Epithelial cell of umbilical artery (primary cell): ENCODE measurements around the gene NGB. TPM values are rescaled to one million over a fixed set of nuclear protein-coding genes. Genes with fewer than 3 reads are reported as not detected.

ENCODE experiments used
- total RNA-seq: library from RNA; depleted of rRNA; stranded (reverse); fragments of >200 nt; gene quantifications from 2 replicates; pipeline ENCODE4 v1.2.3, GENCODE V29; 2014

The NGB gene, protein sequence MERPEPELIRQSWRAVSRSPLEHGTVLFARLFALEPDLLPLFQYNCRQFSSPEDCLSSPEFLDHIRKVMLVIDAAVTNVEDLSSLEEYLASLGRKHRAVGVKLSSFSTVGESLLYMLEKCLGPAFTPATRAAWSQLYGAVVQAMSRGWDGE
- not detected in 2 replicates for total RNA-seq

DNA sequence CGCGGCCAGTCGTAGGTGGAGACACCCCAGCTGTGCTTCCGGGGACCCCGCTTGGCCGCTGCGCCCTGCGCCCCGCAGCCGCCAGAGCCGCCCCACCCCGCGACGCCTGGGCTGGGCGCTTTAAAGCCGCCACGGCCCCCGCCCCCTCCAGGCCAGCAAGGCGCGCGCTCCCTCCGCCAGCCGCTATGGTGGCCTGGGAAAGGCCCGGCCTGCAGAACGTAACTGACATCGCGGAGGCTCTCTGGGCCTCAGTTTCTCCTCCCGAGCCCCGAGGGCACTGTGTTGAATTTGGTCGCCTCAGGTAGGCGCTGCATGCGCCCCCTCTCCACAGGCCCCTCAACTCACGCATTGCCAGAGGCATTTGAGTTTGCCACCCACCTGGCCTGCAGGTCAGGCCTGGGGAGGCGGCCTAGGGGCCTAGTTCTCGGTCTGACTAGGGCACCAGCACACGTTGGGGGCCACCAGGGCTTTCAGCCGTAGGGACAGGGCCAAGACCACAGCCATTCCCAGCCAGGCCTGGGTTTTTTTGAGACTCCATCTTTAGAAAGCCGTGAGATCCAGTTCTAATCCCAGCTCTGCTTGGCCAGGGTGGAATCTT is at the start of gene NGB:
TSS of gene NGB (minus strand) at position 94 of the 598 bp plus-strand sequence. CDS start 269 bp downstream, outside the sequence.

DNA sequence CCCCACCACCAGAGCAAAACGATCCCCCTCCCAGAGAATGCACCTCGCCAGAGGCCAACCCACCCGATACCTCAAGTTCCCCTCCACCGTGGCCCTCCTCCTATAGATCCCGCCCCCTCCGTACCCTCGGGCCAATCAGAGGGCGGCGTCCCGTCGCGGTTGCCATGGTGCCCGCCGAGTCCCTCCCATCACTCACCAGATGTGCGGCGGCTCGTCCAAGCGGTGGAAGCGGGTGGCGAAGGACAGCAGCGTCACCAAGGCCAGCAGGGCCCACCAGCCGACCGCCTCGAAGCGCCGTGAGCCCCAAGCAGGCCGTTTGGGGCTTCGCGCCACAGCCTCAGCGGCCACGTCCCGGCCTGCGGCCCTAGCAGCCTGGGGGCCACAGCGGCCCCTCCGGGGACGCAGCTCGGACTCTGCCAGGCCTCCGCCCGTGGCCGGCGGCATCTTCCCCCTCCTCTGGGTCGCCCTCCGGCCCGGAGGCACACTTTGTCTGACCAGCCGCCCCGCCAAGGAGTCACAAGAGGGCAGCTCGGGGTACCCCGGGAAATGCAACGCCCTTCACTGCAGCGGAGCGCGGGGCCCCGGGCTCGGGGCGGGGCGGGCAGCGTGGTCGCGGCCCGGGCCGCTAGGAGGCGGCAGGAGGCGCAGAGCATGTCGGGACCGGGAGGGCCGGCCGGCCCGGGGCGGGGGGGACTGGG is 49.4 kb upstream of the NGB start, which contains the start of gene POMT2:
TSS of gene POMT2 (minus strand) at position 646 of the 698 bp plus-strand sequence. CDS start at position 444, 202 bp downstream.

Other genes with a start within 250 kb of the NGB start
- gene IRF2BPL, start 242.5 kb downstream of the NGB start, total RNA-seq: 13.0 and 14.3 TPM in 2 replicates
- gene CIPC, start 172.9 kb downstream of the NGB start, total RNA-seq: 14.3 and 16.7 TPM in 2 replicates
- under 0.01 TPM in 1 of 2 replicates, not detected in the other for gene ZDHHC22, start 129.4 kb downstream of the NGB start, total RNA-seq
- gene TMEM63C, start 89.4 kb downstream of the NGB start, total RNA-seq: 0.32 TPM in 1 of 2 replicates, not detected in the other
- 8.4 and 10.0 TPM in 2 replicates for gene POMT2, start 49.7 kb upstream of the NGB start, total RNA-seq
- gene GSTZ1, start 49.8 kb upstream of the NGB start, total RNA-seq: 14.3 and 23.4 TPM in 2 replicates
- 11.0 and 13.8 TPM in 2 replicates for gene TMED8, start 105.9 kb upstream of the NGB start, total RNA-seq
- 2.3 and 4.0 TPM in 2 replicates for gene SAMD15, start 106.2 kb upstream of the NGB start, total RNA-seq
- 0.15 TPM in 1 of 2 replicates, not detected in the other for gene NOXRED1, start 152.3 kb upstream of the NGB start, total RNA-seq
- gene VIPAS39, start 186.4 kb upstream of the NGB start, total RNA-seq: 35.4 and 36.0 TPM in 2 replicates
- 186 and 213 TPM in 2 replicates for gene AHSA1, start 186.9 kb upstream of the NGB start, total RNA-seq
- under 0.01 TPM in 1 of 2 replicates, not detected in the other for gene ISM2, start 227.6 kb upstream of the NGB start, total RNA-seq